ENCODE data around the gene TUFT1.
"Not testable (repeated sequence)": the region's sequence is repeated elsewhere in the genome, so short reads cannot be mapped to it uniquely, and the experiment has no call there.

The TUFT1 gene

DNA sequence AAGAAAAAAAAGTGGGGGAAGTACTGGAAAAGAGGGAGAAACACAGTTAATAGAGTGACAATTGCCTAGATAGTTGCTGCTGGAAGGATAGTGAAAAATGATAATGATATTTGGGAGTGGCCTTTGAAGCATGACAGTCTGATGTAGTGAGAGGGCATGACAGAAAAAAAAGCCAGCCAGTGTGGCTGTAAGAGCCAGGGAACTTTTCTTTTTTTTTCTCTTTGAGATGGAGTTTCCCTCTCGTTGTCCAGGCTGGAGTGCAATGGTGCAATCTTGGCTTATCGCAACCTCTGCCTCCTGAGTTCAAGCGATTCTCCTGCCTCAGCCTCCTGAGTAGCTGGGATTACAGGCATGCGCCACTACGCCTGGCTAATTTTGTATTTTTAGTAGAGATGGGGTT lies 62.4 kb downstream of the TUFT1 start:
- not testable (repeated sequence) for H3K4me1 ChIP-seq (ENCODE audit: control insufficient read depth, insufficient read depth, low read length); H3K36me3 ChIP-seq (ENCODE audit: control insufficient read depth, insufficient read depth, low read length); H3K27ac ChIP-seq (ENCODE audit: low read depth, low read length); H3K27me3 ChIP-seq (ENCODE audit: control insufficient read depth, insufficient read depth, low read length); H3K9ac ChIP-seq (ENCODE audit: low read length); H3K4me3 ChIP-seq (ENCODE audit: low read length)

DNA sequence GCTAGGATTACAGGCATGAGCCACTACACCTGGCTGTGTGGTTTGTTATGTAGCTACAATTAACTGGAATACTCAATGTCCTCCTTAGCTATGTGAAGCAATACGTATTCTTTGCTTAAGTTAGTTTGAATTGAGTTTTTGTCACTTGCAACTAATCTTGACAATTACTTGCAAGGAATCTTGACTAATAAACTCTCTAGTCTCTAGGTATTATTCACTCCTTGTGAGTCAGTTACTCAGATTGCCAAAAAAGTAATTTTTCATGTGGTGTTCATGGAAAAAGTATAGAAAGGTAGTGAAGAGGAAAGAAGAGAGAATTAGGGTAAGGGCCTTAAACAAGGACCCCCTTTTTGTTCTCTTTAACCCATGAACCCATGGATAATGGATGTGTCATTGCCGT lies 64.2 kb downstream of the TUFT1 start:
- Histone ChIP-seq H3K9ac (ENCODE audit: low read length) (no peak overlapping the region), H3K27ac (ENCODE audit: low read depth, low read length) (no peak overlapping the region), H3K4me1 (ENCODE audit: control insufficient read depth, insufficient read depth, low read length) (no peaks in the 10 kb centered on the region), H3K27me3 (ENCODE audit: control insufficient read depth, insufficient read depth, low read length) (no peaks in the 10 kb centered on the region), H3K36me3 (ENCODE audit: control insufficient read depth, insufficient read depth, low read length) (no peaks in the 10 kb centered on the region), H3K4me3 (ENCODE audit: low read length) (no peak overlapping the region)

DNA sequence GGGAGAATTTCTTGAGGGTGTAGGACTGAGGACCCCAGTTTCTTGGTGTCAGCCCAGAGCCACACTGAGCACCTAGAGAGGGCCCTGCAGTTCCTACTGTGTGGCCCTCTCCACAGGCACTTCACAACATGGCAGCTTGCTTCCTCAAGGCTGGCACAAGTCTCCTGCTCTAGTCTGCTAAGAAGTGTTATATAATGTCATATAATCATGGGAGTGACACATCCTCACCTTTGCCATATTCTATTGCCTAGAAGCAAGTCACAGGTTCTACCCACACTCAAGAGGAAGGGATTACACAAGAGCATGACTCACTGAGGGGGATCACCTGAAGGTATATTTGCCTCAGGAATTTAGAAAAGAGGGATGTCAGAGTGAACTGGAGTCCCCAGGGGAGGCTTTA lies 66.3 kb downstream of the TUFT1 start:
- Histone ChIP-seq H3K4me1 (ENCODE audit: control insufficient read depth, insufficient read depth, low read length) (peaks cover 1% of the 10 kb centered on the region), H3K4me3 (ENCODE audit: low read length) (no peak overlapping the region), H3K36me3 (ENCODE audit: control insufficient read depth, insufficient read depth, low read length) (no peaks in the 10 kb centered on the region), H3K27ac (ENCODE audit: low read depth, low read length) (no peak overlapping the region), H3K9ac (ENCODE audit: low read length) (no peak overlapping the region), H3K27me3 (ENCODE audit: control insufficient read depth, insufficient read depth, low read length) (no peaks in the 10 kb centered on the region)

DNA sequence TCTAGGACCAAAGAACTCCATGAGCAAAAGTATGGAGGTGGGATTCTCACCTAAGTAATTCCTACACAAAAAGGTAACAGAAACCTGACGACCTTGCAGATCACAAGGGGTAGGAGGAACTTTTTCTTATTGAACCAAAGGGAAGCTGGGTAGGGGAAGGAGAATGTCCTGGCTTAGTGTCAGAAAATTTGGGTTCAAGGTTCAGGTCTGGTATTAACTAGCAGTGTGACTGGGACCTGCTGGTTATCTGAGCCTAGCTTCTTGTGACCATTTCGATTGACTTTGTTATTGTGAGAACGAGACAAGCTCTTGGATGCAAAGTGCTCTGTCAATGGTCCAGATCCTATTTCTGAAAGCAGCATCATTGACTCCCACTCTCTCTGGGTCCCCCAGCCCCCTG lies 66.7 kb downstream of the TUFT1 start:
- Histone ChIP-seq H3K4me1 (ENCODE audit: control insufficient read depth, insufficient read depth, low read length) (peaks cover 3% of the 10 kb centered on the region), H3K27me3 (ENCODE audit: control insufficient read depth, insufficient read depth, low read length) (no peaks in the 10 kb centered on the region), H3K36me3 (ENCODE audit: control insufficient read depth, insufficient read depth, low read length) (no peaks in the 10 kb centered on the region), H3K4me3 (ENCODE audit: low read length) (no peak overlapping the region), H3K27ac (ENCODE audit: low read depth, low read length) (no peak overlapping the region), H3K9ac (ENCODE audit: low read length) (no peak overlapping the region)

DNA sequence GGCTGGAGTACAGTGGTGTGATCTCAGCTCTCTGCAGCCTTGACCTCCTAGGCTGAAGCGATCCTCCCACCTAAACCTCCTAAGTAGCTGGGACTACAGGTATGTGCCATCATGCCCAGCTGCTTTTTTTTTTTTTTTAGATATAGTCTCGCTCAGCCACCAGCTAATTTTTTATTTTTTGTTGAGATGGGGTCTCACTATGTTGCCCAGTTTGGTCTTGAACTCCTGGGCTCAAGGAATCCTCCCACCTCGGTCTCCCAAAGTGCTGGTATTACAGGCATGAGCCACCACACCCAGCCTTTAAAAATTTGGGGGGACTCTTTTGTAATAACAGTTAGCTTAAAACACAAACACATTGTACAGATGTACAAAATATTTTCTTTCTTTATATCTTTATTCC lies 70.0 kb downstream of the TUFT1 start:
- Histone ChIP-seq H3K27me3 (ENCODE audit: control insufficient read depth, insufficient read depth, low read length) (no peaks in the 10 kb centered on the region), H3K4me1 (ENCODE audit: control insufficient read depth, insufficient read depth, low read length) (peaks cover 6% of the 10 kb centered on the region), H3K27ac (ENCODE audit: low read depth, low read length) (no peak overlapping the region), H3K36me3 (ENCODE audit: control insufficient read depth, insufficient read depth, low read length) (no peaks in the 10 kb centered on the region), H3K4me3 (ENCODE audit: low read length) (no peak overlapping the region), H3K9ac (ENCODE audit: low read length) (no peak overlapping the region)

DNA sequence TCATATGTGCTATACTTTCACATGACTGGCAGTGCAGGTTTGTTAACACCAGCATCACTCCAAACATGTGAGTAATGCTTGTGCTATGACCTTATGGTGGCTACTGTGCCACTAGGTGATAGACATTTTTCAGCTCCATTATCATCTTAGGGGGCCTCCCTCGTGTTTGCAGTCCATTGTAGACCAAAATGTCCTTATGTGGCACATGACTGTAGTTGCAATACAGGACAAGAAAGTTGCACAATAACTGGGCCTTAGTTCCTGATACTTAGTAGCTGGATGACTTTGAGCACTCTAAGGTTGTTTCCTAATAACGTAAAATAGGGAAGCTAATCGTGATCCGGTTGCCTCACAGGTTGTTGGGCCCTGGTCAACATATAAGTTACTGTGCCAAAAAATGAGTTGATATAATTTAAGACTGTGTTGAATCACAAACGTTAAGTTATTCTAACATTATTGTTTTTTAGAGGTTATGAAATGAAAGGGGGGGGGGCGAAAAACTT lies 71.2 kb downstream of the TUFT1 start:
- H3K4me1 ChIP-seq (ENCODE audit: control insufficient read depth, insufficient read depth, low read length): peaks cover 6% of the 10 kb centered on the region
- H3K27me3 ChIP-seq (ENCODE audit: control insufficient read depth, insufficient read depth, low read length): no peaks in the 10 kb centered on the region
- H3K27ac ChIP-seq (ENCODE audit: low read depth, low read length): peak overlapping the region; percentile 95
- no peak overlapping the region for H3K4me3 ChIP-seq (ENCODE audit: low read length)
- no peak overlapping the region for H3K9ac ChIP-seq (ENCODE audit: low read length)
- no peaks in the 10 kb centered on the region for H3K36me3 ChIP-seq (ENCODE audit: control insufficient read depth, insufficient read depth, low read length)

DNA sequence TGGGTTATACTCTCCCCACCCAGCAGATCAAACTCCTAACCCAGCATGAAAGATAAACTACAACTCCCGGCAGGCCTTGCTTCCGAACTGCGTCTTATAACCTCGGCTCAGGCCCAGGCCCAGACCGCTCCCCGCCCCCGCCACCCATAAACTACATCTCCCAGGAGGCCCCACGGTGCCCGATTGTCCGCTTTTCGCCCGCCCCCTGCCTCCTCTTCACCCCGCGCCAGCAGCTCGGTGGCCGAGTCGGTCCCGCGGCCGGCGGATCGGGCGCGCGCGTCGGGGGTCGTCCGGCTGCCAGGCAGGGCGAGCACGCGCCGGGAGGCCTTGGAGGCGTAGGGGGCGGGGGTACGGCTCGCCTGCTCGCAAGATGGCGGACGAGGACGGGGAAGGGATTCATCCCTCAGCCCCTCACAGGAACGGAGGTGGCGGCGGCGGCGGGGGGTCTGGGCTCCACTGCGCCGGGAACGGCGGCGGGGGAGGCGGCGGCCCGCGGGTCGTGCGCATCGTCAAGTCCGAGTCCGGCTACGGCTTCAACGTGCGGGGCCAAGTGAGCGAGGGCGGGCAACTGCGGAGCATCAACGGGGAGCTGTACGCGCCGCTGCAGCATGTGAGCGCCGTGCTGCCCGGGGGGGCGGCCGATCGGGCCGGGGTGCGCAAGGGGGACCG lies 71.9 kb downstream of the TUFT1 start, which contains the start of gene SNX27:
Gene SNX27, plus strand, starts transcription at position 219 of the 669 bp plus-strand sequence. Its CDS starts 152 bp downstream, at position 371.
- H3K27me3 ChIP-seq (ENCODE audit: control insufficient read depth, insufficient read depth, low read length): no peaks in the 10 kb centered on the region
- H3K36me3 ChIP-seq (ENCODE audit: control insufficient read depth, insufficient read depth, low read length): no peaks in the 10 kb centered on the region
- peak within 1 kb of the TSS; percentile 55 for H3K9ac ChIP-seq (ENCODE audit: low read length)
- H3K27ac ChIP-seq (ENCODE audit: low read depth, low read length): peak within 1 kb of the TSS; percentile 95
- H3K4me3 ChIP-seq (ENCODE audit: low read length): peak within 1 kb of the TSS; percentile 78
- peaks cover 9% of the 10 kb centered on the region for H3K4me1 ChIP-seq (ENCODE audit: control insufficient read depth, insufficient read depth, low read length)

DNA sequence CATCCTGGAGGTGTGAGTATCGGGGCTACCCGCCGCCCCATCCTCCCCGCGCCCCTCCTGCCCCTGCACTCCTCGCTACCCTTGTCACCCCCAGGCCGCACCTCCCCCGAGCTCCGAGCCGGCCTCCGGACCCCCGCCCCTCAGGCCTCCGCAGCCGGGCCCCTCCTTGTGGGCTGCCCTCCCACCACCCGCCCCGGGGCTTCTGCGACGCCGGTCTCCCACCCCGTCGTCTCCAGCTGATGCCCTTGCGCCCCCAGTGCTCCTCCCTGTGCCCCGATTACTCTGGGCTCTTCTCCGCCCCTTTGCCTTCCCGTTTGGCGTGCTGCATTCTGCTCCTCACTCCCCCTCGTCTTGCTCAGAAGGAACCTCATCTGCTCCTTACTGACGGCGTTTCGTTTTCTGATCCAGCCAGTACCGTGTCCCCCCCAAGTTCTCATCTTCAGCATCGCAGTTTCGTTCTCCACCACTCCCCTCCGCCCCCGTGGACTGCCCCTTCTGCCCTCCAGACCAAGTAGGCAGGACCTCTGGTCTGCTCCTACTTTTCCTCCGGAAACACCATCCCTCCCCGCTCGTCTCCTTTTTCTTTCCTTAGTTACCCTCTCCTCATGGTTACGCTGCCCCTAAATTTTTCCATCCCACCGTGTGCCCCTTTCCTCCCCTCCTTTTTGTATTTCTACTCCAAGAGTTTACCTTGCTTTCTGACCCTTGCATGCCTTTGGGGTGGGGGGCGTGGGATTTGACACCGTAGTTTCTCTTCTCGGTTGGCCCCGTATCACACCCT lies 72.6 kb downstream of the TUFT1 start:
- H3K27me3 ChIP-seq (ENCODE audit: control insufficient read depth, insufficient read depth, low read length): no peaks in the 10 kb centered on the region
- H3K27ac ChIP-seq (ENCODE audit: low read depth, low read length): peak overlapping the region; percentile 95
- peak overlapping the region; percentile 55 for H3K9ac ChIP-seq (ENCODE audit: low read length)
- H3K36me3 ChIP-seq (ENCODE audit: control insufficient read depth, insufficient read depth, low read length): no peaks in the 10 kb centered on the region
- peaks cover 9% of the 10 kb centered on the region for H3K4me1 ChIP-seq (ENCODE audit: control insufficient read depth, insufficient read depth, low read length)
- peak overlapping the region; percentile 78 for H3K4me3 ChIP-seq (ENCODE audit: low read length)

DNA sequence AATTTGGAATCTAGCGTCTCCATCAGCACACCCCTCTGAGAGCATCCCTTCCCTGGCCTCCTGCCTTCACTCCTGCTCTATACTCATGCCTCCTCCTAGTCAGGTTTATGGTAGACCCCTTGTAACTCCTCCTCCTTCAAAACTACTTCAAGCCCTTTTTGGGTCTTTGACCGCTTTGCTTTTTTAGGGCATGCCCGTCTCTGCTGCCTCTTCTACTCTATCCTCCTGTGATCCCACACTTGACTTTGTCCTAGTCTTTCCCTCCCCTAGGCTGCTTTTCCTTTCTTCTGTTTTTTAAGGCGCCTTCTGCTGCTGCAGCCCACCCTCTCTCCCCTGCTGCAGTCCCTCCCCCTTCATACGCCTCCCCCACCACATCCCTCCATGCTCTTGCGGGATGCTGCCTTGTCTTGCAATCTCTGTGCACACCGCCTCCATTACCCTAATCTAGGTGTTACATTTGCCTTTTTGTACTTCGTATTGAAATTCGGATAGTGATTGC lies 73.2 kb downstream of the TUFT1 start:
- Histone ChIP-seq H3K4me1 (ENCODE audit: control insufficient read depth, insufficient read depth, low read length) (peaks cover 9% of the 10 kb centered on the region), H3K27me3 (ENCODE audit: control insufficient read depth, insufficient read depth, low read length) (no peaks in the 10 kb centered on the region), H3K27ac (ENCODE audit: low read depth, low read length) (peak overlapping the region; percentile 95), H3K4me3 (ENCODE audit: low read length) (peak overlapping the region; percentile 78), H3K9ac (ENCODE audit: low read length) (peak overlapping the region; percentile 55), H3K36me3 (ENCODE audit: control insufficient read depth, insufficient read depth, low read length) (no peaks in the 10 kb centered on the region)

DNA sequence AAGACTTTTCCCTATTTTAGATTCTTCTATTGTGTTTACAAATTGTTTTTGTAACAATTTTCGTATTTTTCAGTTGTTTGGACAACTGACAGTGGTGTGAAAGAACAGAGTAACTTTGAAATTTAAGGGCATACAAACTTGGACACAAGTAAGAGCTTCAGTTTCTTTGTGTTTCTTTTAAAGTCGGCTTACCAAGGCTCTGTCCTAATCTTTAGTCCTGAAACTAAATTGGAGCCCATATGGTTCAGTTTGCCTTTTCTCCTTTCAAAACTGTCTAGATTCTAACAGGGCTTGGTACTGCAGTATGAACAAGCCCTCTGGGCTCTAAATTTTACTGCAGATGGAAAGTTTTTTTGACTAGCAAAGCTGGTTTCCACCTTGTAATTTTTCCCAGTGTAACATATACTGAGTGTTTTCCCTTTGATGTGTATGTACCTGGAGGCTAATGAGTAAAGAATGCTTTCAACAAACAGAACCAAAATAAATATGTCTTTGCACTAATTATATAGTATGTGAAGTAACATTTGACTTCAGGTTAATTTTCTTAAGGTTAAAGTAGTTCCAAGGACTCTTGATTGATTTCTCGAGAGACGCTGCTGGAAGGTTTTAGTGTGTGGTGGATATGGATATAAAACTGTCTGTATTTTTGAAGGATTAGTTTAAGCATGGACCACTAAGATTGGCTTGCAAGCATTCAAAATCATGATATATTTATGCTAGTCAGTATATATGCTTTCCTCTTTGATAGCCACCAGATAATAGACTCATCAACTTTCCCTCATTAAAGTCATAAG lies 75.8 kb downstream of the TUFT1 start:
- no peaks in the 10 kb centered on the region for H3K27me3 ChIP-seq (ENCODE audit: control insufficient read depth, insufficient read depth, low read length)
- H3K4me3 ChIP-seq (ENCODE audit: low read length): no peak overlapping the region
- no peak overlapping the region for H3K27ac ChIP-seq (ENCODE audit: low read depth, low read length)
- no peak overlapping the region for H3K9ac ChIP-seq (ENCODE audit: low read length)
- peaks cover 15% of the 10 kb centered on the region for H3K4me1 ChIP-seq (ENCODE audit: control insufficient read depth, insufficient read depth, low read length)
- H3K36me3 ChIP-seq (ENCODE audit: control insufficient read depth, insufficient read depth, low read length): no peaks in the 10 kb centered on the region

DNA sequence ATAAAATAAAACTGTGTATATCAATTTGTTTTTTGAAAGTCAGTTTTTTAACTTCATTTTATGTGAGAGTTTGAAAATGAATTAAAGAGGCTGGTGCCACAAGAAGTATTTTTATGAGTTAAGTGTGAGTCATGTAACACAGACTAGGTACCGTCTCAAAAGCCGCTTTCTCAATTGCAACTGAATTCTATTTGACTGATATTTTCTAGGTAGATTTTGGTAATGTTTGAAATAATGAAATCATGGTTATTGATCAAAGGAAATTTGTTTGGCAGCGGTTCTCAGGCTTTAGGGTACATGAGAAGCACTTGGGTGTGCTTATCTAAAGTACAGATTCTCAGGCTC lies 76.4 kb downstream of the TUFT1 start:
- Histone ChIP-seq H3K9ac (ENCODE audit: low read length) (no peak overlapping the region), H3K4me1 (ENCODE audit: control insufficient read depth, insufficient read depth, low read length) (peaks cover 17% of the 10 kb centered on the region), H3K36me3 (ENCODE audit: control insufficient read depth, insufficient read depth, low read length) (no peaks in the 10 kb centered on the region), H3K4me3 (ENCODE audit: low read length) (no peak overlapping the region), H3K27me3 (ENCODE audit: control insufficient read depth, insufficient read depth, low read length) (no peaks in the 10 kb centered on the region), H3K27ac (ENCODE audit: low read depth, low read length) (no peak overlapping the region)

DNA sequence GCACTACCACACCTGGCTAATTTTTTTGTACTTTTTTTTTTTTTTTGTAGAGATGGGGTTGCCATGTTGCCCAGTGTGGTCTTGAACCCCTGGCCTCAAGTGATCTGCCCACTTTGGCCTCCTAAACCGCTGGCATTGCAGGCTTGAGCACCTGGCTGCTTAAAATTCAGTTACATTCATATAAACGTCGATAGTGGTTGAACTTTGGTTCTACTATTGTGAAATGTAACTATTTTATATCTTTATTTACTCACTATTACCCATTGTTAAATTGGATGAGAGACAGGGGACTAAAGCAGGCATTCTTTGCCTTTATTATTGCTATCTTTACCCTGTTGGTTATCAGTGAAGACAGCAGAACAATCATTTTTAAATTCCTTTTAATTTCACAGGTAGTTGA lies 77.9 kb downstream of the TUFT1 start:
- Histone ChIP-seq H3K9ac (ENCODE audit: low read length) (no peak overlapping the region), H3K36me3 (ENCODE audit: control insufficient read depth, insufficient read depth, low read length) (no peaks in the 10 kb centered on the region), H3K4me3 (ENCODE audit: low read length) (no peak overlapping the region), H3K27ac (ENCODE audit: low read depth, low read length) (no peak overlapping the region), H3K27me3 (ENCODE audit: control insufficient read depth, insufficient read depth, low read length) (no peaks in the 10 kb centered on the region), H3K4me1 (ENCODE audit: control insufficient read depth, insufficient read depth, low read length) (peaks cover 15% of the 10 kb centered on the region)
